Measurements from ENCODE around the gene PIEZO2. TPM values are rescaled to one million over a fixed set of nuclear protein-coding genes. Genes with fewer than 3 reads are reported as not detected.

Gene PIEZO2
- total and polyA plus RNA-seq, 7 donors: 0.03 to 0.64 (median 0.13) TPM

- DNase-seq (peak in 1 of 2 donors; percentile 54), ATAC-seq (peak in 2 of 4 donors; percentile 46 to 51)
- TF ChIP-seq, protein P1, sequence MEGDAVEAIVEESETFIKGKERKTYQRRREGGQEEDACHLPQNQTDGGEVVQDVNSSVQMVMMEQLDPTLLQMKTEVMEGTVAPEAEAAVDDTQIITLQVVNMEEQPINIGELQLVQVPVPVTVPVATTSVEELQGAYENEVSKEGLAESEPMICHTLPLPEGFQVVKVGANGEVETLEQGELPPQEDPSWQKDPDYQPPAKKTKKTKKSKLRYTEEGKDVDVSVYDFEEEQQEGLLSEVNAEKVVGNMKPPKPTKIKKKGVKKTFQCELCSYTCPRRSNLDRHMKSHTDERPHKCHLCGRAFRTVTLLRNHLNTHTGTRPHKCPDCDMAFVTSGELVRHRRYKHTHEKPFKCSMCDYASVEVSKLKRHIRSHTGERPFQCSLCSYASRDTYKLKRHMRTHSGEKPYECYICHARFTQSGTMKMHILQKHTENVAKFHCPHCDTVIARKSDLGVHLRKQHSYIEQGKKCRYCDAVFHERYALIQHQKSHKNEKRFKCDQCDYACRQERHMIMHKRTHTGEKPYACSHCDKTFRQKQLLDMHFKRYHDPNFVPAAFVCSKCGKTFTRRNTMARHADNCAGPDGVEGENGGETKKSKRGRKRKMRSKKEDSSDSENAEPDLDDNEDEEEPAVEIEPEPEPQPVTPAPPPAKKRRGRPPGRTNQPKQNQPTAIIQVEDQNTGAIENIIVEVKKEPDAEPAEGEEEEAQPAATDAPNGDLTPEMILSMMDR (IDR thresholded peaks at IDR 0.05): no peak
- H3K4me1 ChIP-seq: no peaks in the 10 kb centered on the region
- peaks cover 0 to 31% (median 16%) of the 10 kb centered on the region in 3 donors for H3K27me3 ChIP-seq (ENCODE audit: insufficient read depth in 3 of 3, low read length in 2 of 3)
- H3K9me3 ChIP-seq: no peaks in the 10 kb centered on the region
- no peaks in the 10 kb centered on the region for H3K36me3 ChIP-seq (ENCODE audit: insufficient read depth in 1 of 2, low read depth in 1 of 2)
- intact Hi-C loops (cut with DNase I): loop anchor here in 1 of 2 donors (5.0 kb wide), 1 partner anchor 104 kb away; no protein-coding TSS in a partner anchor
- 41 to 58% (median 54%) methylated on average over 18 of the region's 18 CpGs for WGBS, 3 donors
- no peak overlapping the region for H3K4me3 ChIP-seq
- H3K27ac ChIP-seq: no peak overlapping the region
Observed at GRCh38 chr18:11146238-11146946, 3.0 kb downstream of the PIEZO2 start.

DNA sequence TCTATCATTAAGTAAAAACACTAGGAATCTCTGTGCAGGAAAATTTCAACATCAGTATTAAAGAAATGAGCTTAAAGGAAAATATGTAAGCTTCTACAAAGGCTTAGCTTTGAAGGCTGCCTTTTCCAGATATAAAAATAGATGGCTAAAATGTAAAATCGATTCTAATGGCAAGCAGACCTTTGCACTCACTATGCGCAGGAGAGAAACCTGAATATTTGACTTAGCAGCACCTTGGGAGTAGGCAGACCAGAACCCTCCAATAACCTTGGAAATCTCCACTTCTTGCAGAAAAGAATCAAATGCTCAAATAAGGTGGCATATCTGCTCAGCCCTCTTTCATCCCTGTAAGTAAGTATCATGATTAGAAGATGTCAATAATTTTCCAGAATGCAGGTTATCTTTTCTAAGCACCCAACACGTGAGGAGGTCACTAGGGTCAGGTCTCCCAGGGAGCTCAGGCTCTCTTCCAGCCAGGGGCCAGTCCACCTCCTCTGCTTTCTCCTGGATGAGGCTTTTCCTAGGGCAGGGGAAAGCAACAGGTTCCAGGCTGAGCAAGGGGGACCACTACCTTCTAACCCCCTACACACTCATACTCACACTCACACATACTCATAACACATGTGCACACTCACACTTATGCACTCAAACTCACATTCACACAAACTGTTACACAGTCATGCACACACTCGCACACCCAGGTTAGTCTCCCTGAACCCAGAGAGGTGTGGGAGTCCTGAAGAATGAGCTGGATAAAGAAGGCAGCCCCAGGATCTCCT is 3.8 kb downstream of the PIEZO2 start:
- ATAC-seq: no peak
- DNase-seq: no peak
- WGBS, 3 donors: 82 to 87% (median 85%) methylated on average over 4 of the region's 4 CpGs
- intact Hi-C loops (cut with DNase I): loop anchor here in 1 of 2 donors (5.0 kb wide), 1 partner anchor 103 kb away; no protein-coding TSS in a partner anchor
- peaks cover 0 to 27% (median 16%) of the 10 kb centered on the region in 3 donors for H3K27me3 ChIP-seq (ENCODE audit: insufficient read depth in 3 of 3, low read length in 2 of 3)
- no peaks in the 10 kb centered on the region for H3K36me3 ChIP-seq (ENCODE audit: insufficient read depth in 1 of 2, low read depth in 1 of 2)
- H3K4me1 ChIP-seq: no peaks in the 10 kb centered on the region
- no peak overlapping the region for H3K27ac ChIP-seq
- no peaks in the 10 kb centered on the region for H3K9me3 ChIP-seq
- H3K4me3 ChIP-seq: no peak overlapping the region
- TF ChIP-seq, protein P1 (IDR thresholded peaks at IDR 0.05): no peak

GRCh38 chr18:11137400-11137799 is 12.0 kb downstream of the PIEZO2 start:
- no peaks in the 10 kb centered on the region for H3K4me1 ChIP-seq
- H3K4me3 ChIP-seq: no peak overlapping the region
- WGBS, 3 donors: 66 to 74% (median 68%) methylated on average over 7 of the region's 7 CpGs
- no peaks in the 10 kb centered on the region for H3K9me3 ChIP-seq
- DNase-seq (no peak), ATAC-seq (no peak)
- intact Hi-C loops (cut with DNase I): no loop called here
- no peak overlapping the region for H3K27ac ChIP-seq
- H3K27me3 ChIP-seq (ENCODE audit: insufficient read depth in 3 of 3, low read length in 2 of 3): no peaks in the 10 kb centered on the region
- no peaks in the 10 kb centered on the region for H3K36me3 ChIP-seq (ENCODE audit: insufficient read depth in 1 of 2, low read depth in 1 of 2)
- TF ChIP-seq, protein P1 (IDR thresholded peaks at IDR 0.05): no peak

DNA sequence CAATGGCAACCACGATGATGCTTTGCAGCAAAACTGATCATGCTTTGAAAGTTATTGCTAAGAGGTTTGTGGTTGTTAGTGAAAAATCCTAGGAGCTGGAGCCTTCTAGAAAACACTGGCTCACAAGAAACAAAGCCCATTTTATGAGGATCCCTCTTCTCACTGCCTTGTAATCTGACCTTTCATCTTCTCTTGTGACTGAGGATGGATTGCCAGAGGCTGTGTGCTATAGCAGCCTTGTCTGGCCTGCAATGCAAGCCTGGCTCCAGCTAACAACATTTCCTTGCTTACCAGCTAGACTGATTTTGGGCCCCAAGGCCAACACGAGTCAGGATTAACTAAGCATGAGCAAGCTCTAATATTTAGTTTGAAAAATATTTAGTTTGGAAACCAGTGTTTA is 13.1 kb downstream of the PIEZO2 start:
- H3K4me3 ChIP-seq: no peak overlapping the region
- no peaks in the 10 kb centered on the region for H3K27me3 ChIP-seq (ENCODE audit: insufficient read depth in 3 of 3, low read length in 2 of 3)
- ATAC-seq: no peak
- 35 to 44% (median 37%) methylated on average over 2 of the region's 2 CpGs for WGBS, 3 donors
- TF ChIP-seq, protein P1 (IDR thresholded peaks at IDR 0.05): no peak
- H3K9me3 ChIP-seq: no peaks in the 10 kb centered on the region
- H3K27ac ChIP-seq: no peak overlapping the region
- intact Hi-C loops (cut with DNase I): no loop called here
- H3K4me1 ChIP-seq: no peaks in the 10 kb centered on the region
- DNase-seq: no peak
- no peaks in the 10 kb centered on the region for H3K36me3 ChIP-seq (ENCODE audit: insufficient read depth in 1 of 2, low read depth in 1 of 2)

All from psoas muscle (tissue), 8 donors.